H1 (cell line): Measurements from ENCODE around the gene NOTCH2. TPM values are rescaled to one million over a fixed set of nuclear protein-coding genes. Genes with fewer than 3 reads are reported as not detected.

Experiments used
- CTCF ChIA-PET: fragments of 300-600 bp; sonication (Branson Sonifier 250); formaldehyde crosslinking; loops from one replicate; lab custom pipeline; 2021; ENCODE audit not compliant: partially characterized antibody; lab: Charles Lee
- POLR2A ChIA-PET: fragments of 300-600 bp; sonication (Branson Sonifier 250); formaldehyde crosslinking; loops from one replicate; lab custom pipeline; 2021; ENCODE audit warnings: inconsistent platforms; ENCODE audit not compliant: partially characterized antibody; lab: Charles Lee
- DNase-seq, 2 experiments: peaks; one replicate each; pipeline versions ENCODE4 v3.0.0 to v3.0.0-alpha.2; 2010 to 2022; ENCODE audit warnings: low spot score in 2 of 2, low read depth in 1 of 2, mixed read lengths in 1 of 2
- FAIRE-seq: peaks from 2 replicates; lab custom pipeline; 2011; peaks lifted over from hg19 to GRCh38; lab: Jason Lieb, UNC
- H2AFZ ChIP-seq: 2 replicates; pipeline ENCODE4 v1.8.1; 2012; ENCODE audit warnings: low read length, inconsistent platforms
- H2AK5ac ChIP-seq: 2 replicates; pipeline ENCODE4 v1.6.1; 2013; ENCODE audit warnings: low read depth, low read length
- H2BK120ac ChIP-seq: replicated peaks from 2 replicates; pipeline ENCODE3; 2013; ENCODE audit warnings: low read depth, low read length, inconsistent platforms
- H2BK12ac ChIP-seq: 2 replicates; pipeline ENCODE4 v1.6.1; 2013; ENCODE audit warnings: low read depth, low read length
- H2BK15ac ChIP-seq: 2 replicates; pipeline ENCODE4 v1.6.1; 2013; ENCODE audit warnings: low read length
- H2BK20ac ChIP-seq: 2 replicates; pipeline ENCODE4 v1.6.1; 2013; ENCODE audit warnings: low read length
- H2BK5ac ChIP-seq: 2 replicates; pipeline ENCODE4 v1.6.1; 2013; ENCODE audit warnings: low read depth, low read length
- H3K14ac ChIP-seq: 2 replicates; pipeline ENCODE4 v1.6.1; 2013; ENCODE audit warnings: inconsistent platforms; ENCODE audit not compliant: insufficient read length
- H3K18ac ChIP-seq: 2 replicates; pipeline ENCODE4 v1.6.1; 2013; ENCODE audit warnings: low read length; ENCODE audit errors: extremely low read depth
- H3K23ac ChIP-seq: 2 replicates; pipeline ENCODE4 v1.6.1; 2013; ENCODE audit warnings: inconsistent platforms; ENCODE audit not compliant: insufficient read length
- H3K23me2 ChIP-seq: 2 replicates; pipeline ENCODE4 v1.6.1; 2013; ENCODE audit warnings: low read depth, low read length
- H3K27ac ChIP-seq: 2 replicates; pipeline ENCODE4 v1.6.1; 2011; ENCODE audit warnings: low read depth, low read length, inconsistent platforms
- H3K27me3 ChIP-seq, 4 experiments: replicated peaks in 1 of 4; 1 replicate in 1 of 4; 2 replicates in 3 of 4; pipeline versions ENCODE4 v1.6.1 to v1.8.1; 2011 to 2013; ENCODE audit warnings: low read length in 3 of 4, mild to moderate bottlenecking in 3 of 4, inconsistent platforms in 2 of 4, mixed read lengths in 2 of 4, moderate library complexity in 1 of 4; ENCODE audit not compliant: control insufficient read depth in 3 of 4, insufficient read depth in 3 of 4; ENCODE audit errors: extremely low read depth in 1 of 4
- H3K36me3 ChIP-seq, 4 experiments: 2 replicates each; pipeline versions ENCODE4 v1.6.1 to v1.8.1; 2011 to 2013; ENCODE audit warnings: mild to moderate bottlenecking in 4 of 4, low read length in 3 of 4, moderate library complexity in 2 of 4, control low read depth in 1 of 4, inconsistent platforms in 1 of 4; ENCODE audit not compliant: insufficient read depth in 4 of 4, control insufficient read depth in 2 of 4
- H3K4ac ChIP-seq: replicated peaks from 2 replicates; pipeline ENCODE3; 2013; ENCODE audit warnings: low read length, low read depth, mixed read lengths, inconsistent platforms; ENCODE audit not compliant: insufficient read length
- H3K4me1 ChIP-seq, 4 experiments: replicated peaks in 1 of 4; 1 replicate in 1 of 4; 2 replicates in 3 of 4; pipeline versions ENCODE4 v1.6.1 to v1.8.1; 2011 to 2013; ENCODE audit warnings: low read length in 3 of 4, inconsistent platforms in 2 of 4, mixed read lengths in 1 of 4; ENCODE audit not compliant: insufficient read depth in 4 of 4, control insufficient read depth in 3 of 4
- H3K4me2 ChIP-seq, 2 experiments: 2 replicates each; pipeline versions ENCODE4 v1.6.1 to v1.8.1; 2011 to 2013; ENCODE audit warnings: low read depth in 2 of 2, low read length in 2 of 2, control low read depth in 1 of 2, inconsistent platforms in 1 of 2, mild to moderate bottlenecking in 1 of 2; ENCODE audit not compliant: insufficient read depth in 1 of 2
- H3K4me3 ChIP-seq, 4 experiments: fragments of 200-600, 300-600 bp in 1 of 4; sonication (generic), shearing (Covaris generic), sonication (Bioruptor Twin) in 1 of 4; 2 replicates each; pipeline versions ENCODE4 v1.5.1 to v1.8.1; 2011 to 2016; ENCODE audit warnings: low read length in 4 of 4, low read depth in 3 of 4, control low read depth in 2 of 4, inconsistent platforms in 2 of 4, mild to moderate bottlenecking in 2 of 4, mixed read lengths in 1 of 4, moderate library complexity in 1 of 4; ENCODE audit not compliant: insufficient read depth in 2 of 4; ENCODE audit errors: extremely low read depth in 1 of 4
- H3K56ac ChIP-seq: replicated peaks from 2 replicates; pipeline ENCODE3; 2013; ENCODE audit warnings: low read depth, mild to moderate bottlenecking, mixed read lengths, low read length, inconsistent platforms; ENCODE audit not compliant: insufficient read length
- H3K79me1 ChIP-seq: 2 replicates; pipeline ENCODE4 v1.6.1; 2013; ENCODE audit warnings: low read depth, low read length, control low read depth
- H3K79me2 ChIP-seq, 2 experiments: 2 replicates each; pipeline versions ENCODE4 v1.6.1 to v1.8.1; 2012 to 2013; ENCODE audit warnings: low read length in 2 of 2, mild to moderate bottlenecking in 2 of 2, inconsistent platforms in 1 of 2; ENCODE audit not compliant: insufficient read depth in 2 of 2, control insufficient read depth in 1 of 2
- H3K9ac ChIP-seq, 4 experiments: replicated peaks in 1 of 4; 1 replicate in 1 of 4; 2 replicates in 3 of 4; pipeline versions ENCODE4 v1.6.1 to v1.8.1; 2011 to 2013; ENCODE audit warnings: low read depth in 3 of 4, low read length in 3 of 4, control low read depth in 2 of 4, mild to moderate bottlenecking in 2 of 4, moderate library complexity in 2 of 4, inconsistent platforms in 1 of 4; ENCODE audit errors: extremely low read depth in 1 of 4
- H3K9me3 ChIP-seq, 2 experiments: 2 replicates each; pipeline versions ENCODE4 v1.6.1 to v1.8.1; 2012 to 2013; ENCODE audit warnings: mild to moderate bottlenecking in 2 of 2, moderate library complexity in 2 of 2, control low read depth in 1 of 2, inconsistent platforms in 1 of 2, low read depth in 1 of 2, low read length in 1 of 2, mixed read lengths in 1 of 2; ENCODE audit not compliant: insufficient read depth in 2 of 2
- H4K20me1 ChIP-seq, 2 experiments: replicated peaks in 1 of 2; 2 replicates each; pipeline versions ENCODE3 to v1.8.1; 2011 to 2013; ENCODE audit warnings: inconsistent platforms in 2 of 2, low read length in 2 of 2, mild to moderate bottlenecking in 1 of 2; ENCODE audit not compliant: insufficient read depth in 2 of 2, control insufficient read depth in 1 of 2
- H4K5ac ChIP-seq: 2 replicates; pipeline ENCODE4 v1.6.1; 2013; ENCODE audit warnings: low read length, low read depth, mixed read lengths, inconsistent platforms; ENCODE audit not compliant: insufficient read length
- H4K8ac ChIP-seq: 2 replicates; pipeline ENCODE4 v1.8.0; 2013; ENCODE audit warnings: mild to moderate bottlenecking, moderate library complexity, low read length, inconsistent platforms; ENCODE audit not compliant: insufficient read depth; ENCODE audit errors: extremely low read depth
- H4K91ac ChIP-seq: replicated peaks from 2 replicates; pipeline ENCODE3; 2013; ENCODE audit warnings: low read length, mixed read lengths, inconsistent platforms; ENCODE audit not compliant: insufficient read length
- BACH1 ChIP-seq: IDR thresholded peaks from 2 replicates; pipeline ENCODE4 v1.6.1; 2012; ENCODE audit warnings: low read length, improper control_type of control experiment
- CEBPB ChIP-seq: IDR thresholded peaks from 2 replicates; pipeline ENCODE4 v1.6.1; 2012; ENCODE audit warnings: low read depth, low read length
- CREB1 ChIP-seq: IDR thresholded peaks from 2 replicates; pipeline ENCODE4 v1.6.1; 2012; ENCODE audit warnings: inconsistent platforms
- GTF2F1 ChIP-seq: IDR thresholded peaks from 2 replicates; pipeline ENCODE4 v1.6.1; 2012; ENCODE audit warnings: low read depth, low read length, improper control_type of control experiment, borderline replicate concordance
- KDM1A ChIP-seq: fragments of 200-600, 300-600 bp; sonication (generic); IDR thresholded peaks from 2 replicates; pipeline ENCODE4 v1.7.1; 2016; ENCODE audit warnings: mild to moderate bottlenecking, low read length, borderline replicate concordance
- KDM4A ChIP-seq: IDR thresholded peaks from one replicate; pipeline ENCODE4 v1.7.1; 2012; ENCODE audit warnings: low read depth, mild to moderate bottlenecking, moderate library complexity, low read length, inconsistent platforms; ENCODE audit not compliant: severe bottlenecking
- KDM5A ChIP-seq: fragments of 200-600 bp; IDR thresholded peaks from 2 replicates; pipeline ENCODE4 v1.7.1; 2012; ENCODE audit warnings: mild to moderate bottlenecking, low read length, inconsistent platforms, mixed read lengths
- NANOG ChIP-seq: IDR thresholded peaks from 2 replicates; pipeline ENCODE4 v1.6.1; 2011; ENCODE audit warnings: low read length, low read depth, mild to moderate bottlenecking, inconsistent platforms; ENCODE audit not compliant: insufficient read depth, poor library complexity, severe bottlenecking
- RFX5 ChIP-seq: IDR thresholded peaks from 2 replicates; pipeline ENCODE4 v1.6.1; 2011; ENCODE audit warnings: low read depth, low read length, improper control_type of control experiment, borderline replicate concordance
- SAP30 ChIP-seq: fragments of 300-600 bp; sonication (generic); IDR thresholded peaks from 2 replicates; pipeline ENCODE4 v1.7.1; 2012; ENCODE audit warnings: low read length, moderate library complexity, mild to moderate bottlenecking, inconsistent platforms; ENCODE audit not compliant: insufficient read depth, insufficient replicate concordance
- SIN3A ChIP-seq, 2 experiments: IDR thresholded peaks in 1 of 2; conservative IDR thresholded peaks in 1 of 2; 2 replicates each; pipeline ENCODE4 v1.6.1; 2011 to 2012; ENCODE audit warnings: low read length in 2 of 2, improper control_type of control experiment in 1 of 2, low read depth in 1 of 2, mild to moderate bottlenecking in 1 of 2
- SIX5 ChIP-seq: IDR thresholded peaks from 2 replicates; pipeline ENCODE4 v1.6.1; 2011; ENCODE audit warnings: mild to moderate bottlenecking, low read depth, low read length
- SP1 ChIP-seq: IDR thresholded peaks from 2 replicates; pipeline ENCODE4 v1.6.1; 2011; ENCODE audit warnings: low read depth, low read length
- SUZ12 ChIP-seq: fragments of 200-600 bp; sonication (generic); IDR thresholded peaks from 2 replicates; pipeline ENCODE4 v1.6.1; 2012; ENCODE audit warnings: mild to moderate bottlenecking, inconsistent platforms, low read length, moderate library complexity, mixed read lengths
- ZNF274 ChIP-seq: IDR thresholded peaks from 2 replicates; pipeline ENCODE4 v1.7.0; 2012; ENCODE audit warnings: low read length, borderline replicate concordance; ENCODE audit errors: extremely low read depth
- polyA plus RNA-seq, 7 experiments: library from polyadenylated mRNA; depleted of rRNA in 3 of 7; stranded (reverse) in 5 of 7; unstranded in 2 of 7; fragments of >200 nt in 5 of 7; fragments of 200-250 nt in 2 of 7; gene quantifications; 1 replicate in 5 of 7; 2 replicates in 1 of 7; 4 replicates in 1 of 7; pipeline versions ENCODE4 v1.2.1 to v1.2.3, GENCODE V29; 2011 to 2013; ENCODE audit warnings: missing spikeins in 2 of 7, mixed read lengths in 2 of 7
- total RNA-seq: library from RNA; stranded (reverse); fragmentation: NEBNext Ultra II Directional; extraction: Animal tissue kit (Norgen Biotek cat#: 25700); gene quantifications from 2 replicates; pipeline ENCODE4 v1.2.1, GENCODE V29; 2021

Gene NOTCH2
- total and polyA plus RNA-seq, 2 of the 8 experiments (the other 6 are each of a cell fraction or from before 2014, with no cell fraction given): 17.7 to 63.0 TPM

DNA sequence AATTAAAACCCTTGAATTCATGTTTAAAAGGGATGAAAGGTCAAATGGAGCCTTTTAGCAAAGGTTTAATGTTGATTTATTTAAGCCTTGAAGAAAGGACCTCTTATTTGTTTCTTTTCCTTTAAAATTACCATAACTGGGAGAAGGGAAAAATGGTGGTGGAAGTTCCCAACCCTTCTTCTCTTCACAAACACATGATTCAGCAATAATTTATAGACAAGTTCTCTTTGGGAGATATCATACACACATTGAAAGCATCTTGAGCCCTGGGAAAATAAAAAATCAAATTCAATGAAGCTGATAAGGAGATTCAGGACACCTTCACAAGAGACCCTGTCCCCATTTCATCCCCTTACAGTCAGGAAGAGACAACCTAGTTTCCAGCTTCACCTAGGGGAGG lies 182.0 kb downstream of the NOTCH2 start:
- H3K9me3 ChIP-seq: no peaks in the 10 kb centered on the region
- no peak overlapping the region for H3K9ac ChIP-seq
- H2BK12ac ChIP-seq: no peak overlapping the region
- H3K4ac ChIP-seq: no peak overlapping the region
- no peak overlapping the region for H2BK120ac ChIP-seq
- no peak overlapping the region for H3K27ac ChIP-seq
- no peak for FAIRE-seq
- no peaks in the 10 kb centered on the region for H3K79me1 ChIP-seq
- no peaks in the 10 kb centered on the region for H4K20me1 ChIP-seq
- H3K27me3 ChIP-seq: no peaks in the 10 kb centered on the region
- H3K4me2 ChIP-seq: no peak overlapping the region
- no peaks in the 10 kb centered on the region for H3K79me2 ChIP-seq
- no peaks in the 10 kb centered on the region for H3K36me3 ChIP-seq
- H3K56ac ChIP-seq: no peak overlapping the region
- no peaks in the 10 kb centered on the region for H3K4me1 ChIP-seq
- CTCF ChIA-PET: interaction anchor here (0.8 to 6.8 kb wide), 6 partner anchors 9 to 62 kb away, joined by 3 to 62 read pairs (median 8); partner anchors contain the start of gene ADAM30
- H4K91ac ChIP-seq: no peak overlapping the region
- no peak overlapping the region for H4K8ac ChIP-seq
- no peak overlapping the region for H2AK5ac ChIP-seq
- no peak overlapping the region for H3K23ac ChIP-seq
- no peak overlapping the region for H3K18ac ChIP-seq
- H3K14ac ChIP-seq: no peak overlapping the region
- no peak overlapping the region for H4K5ac ChIP-seq
- H2AFZ ChIP-seq: no peak overlapping the region
- H2BK5ac ChIP-seq: no peak overlapping the region
- no peak overlapping the region for H2BK15ac ChIP-seq
- H3K23me2 ChIP-seq: no peaks in the 10 kb centered on the region
- no peak for DNase-seq
- no peak overlapping the region for H2BK20ac ChIP-seq
- POLR2A ChIA-PET: no interaction called here
- H3K4me3 ChIP-seq: no peak overlapping the region
- TF ChIP-seq CREB1 (no peak), NANOG (no peak), BACH1 (no peak), CEBPB (no peak), SIN3A (conservative IDR thresholded peaks at IDR 0.05 in 1 of 2, IDR thresholded peaks at IDR 0.05 in 1 of 2; ENCODE audit: low read depth in 1 of 2, low read length in 2 of 2) (no peak), KDM1A (no peak), KDM4A (no peak), SP1 (no peak), KDM5A (no peak), SIX5 (no peak), SUZ12 (no peak), GTF2F1 (no peak), RFX5 (no peak), ZNF274 (no peak), SAP30 (no peak)
